ENCODE data around the gene BIN2.
"Not testable (repeated sequence)": the region's sequence is repeated elsewhere in the genome, so short reads cannot be mapped to it uniquely, and the experiment has no call there.

The BIN2 gene

GRCh38 chr12:51307655-51308593, 16.1 kb downstream of the BIN2 start:
- no peak for DNase-seq

DNA sequence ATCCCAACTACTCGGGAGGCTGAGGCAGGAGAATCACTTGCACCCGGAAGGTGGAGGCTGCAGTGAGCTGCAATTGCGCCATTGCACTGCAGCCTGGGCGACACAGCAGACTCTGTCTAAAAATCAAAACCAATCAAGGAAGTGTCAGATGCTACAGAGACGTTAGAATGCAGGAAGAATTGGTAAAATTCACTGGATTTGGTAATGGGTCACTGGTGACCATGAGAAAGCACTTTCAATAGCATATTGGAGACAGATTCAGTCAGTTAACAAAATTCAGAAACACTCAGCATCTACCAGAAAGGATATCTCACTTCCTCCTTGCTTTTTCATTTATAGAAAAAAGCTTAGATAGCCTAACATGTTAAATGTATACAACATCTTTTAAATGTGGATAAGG, 17.5 kb downstream of the BIN2 start:
- DNase-seq: no peak

GRCh38 chr12:51300768-51301167, 23.2 kb downstream of the BIN2 start:
- not testable (repeated sequence) for DNase-seq

GRCh38 chr12:51295651-51296050, 28.3 kb downstream of the BIN2 start:
- DNase-seq: no peak

GRCh38 chr12:51294097-51294496, 29.9 kb downstream of the BIN2 start:
- DNase-seq: not testable (repeated sequence)

DNA sequence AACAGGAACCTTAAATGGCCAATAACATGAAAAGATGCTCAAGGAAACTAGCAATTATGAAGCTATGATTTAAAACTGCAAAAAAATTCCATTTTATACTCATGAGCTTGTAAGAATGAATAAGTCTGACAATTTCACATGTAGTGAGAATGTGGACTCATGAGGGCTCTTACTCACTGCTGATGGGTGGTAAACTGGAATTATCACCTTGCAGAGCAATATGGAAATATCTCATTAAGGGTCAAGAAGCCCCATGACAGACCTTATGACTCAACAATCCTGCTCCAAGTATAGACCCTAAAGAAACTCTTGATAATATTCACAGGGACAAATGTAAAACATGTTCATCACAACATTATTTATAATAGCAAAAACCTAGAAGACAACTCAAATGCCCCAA, 30.3 kb downstream of the BIN2 start:
- DNase-seq: no peak

GRCh38 chr12:51291603-51292513, 32.1 kb downstream of the BIN2 start:
- DNase-seq: not testable (repeated sequence)

- no peak for DNase-seq
Measured at GRCh38 chr12:51285843-51286242, 38.1 kb downstream of the BIN2 start.

DNA sequence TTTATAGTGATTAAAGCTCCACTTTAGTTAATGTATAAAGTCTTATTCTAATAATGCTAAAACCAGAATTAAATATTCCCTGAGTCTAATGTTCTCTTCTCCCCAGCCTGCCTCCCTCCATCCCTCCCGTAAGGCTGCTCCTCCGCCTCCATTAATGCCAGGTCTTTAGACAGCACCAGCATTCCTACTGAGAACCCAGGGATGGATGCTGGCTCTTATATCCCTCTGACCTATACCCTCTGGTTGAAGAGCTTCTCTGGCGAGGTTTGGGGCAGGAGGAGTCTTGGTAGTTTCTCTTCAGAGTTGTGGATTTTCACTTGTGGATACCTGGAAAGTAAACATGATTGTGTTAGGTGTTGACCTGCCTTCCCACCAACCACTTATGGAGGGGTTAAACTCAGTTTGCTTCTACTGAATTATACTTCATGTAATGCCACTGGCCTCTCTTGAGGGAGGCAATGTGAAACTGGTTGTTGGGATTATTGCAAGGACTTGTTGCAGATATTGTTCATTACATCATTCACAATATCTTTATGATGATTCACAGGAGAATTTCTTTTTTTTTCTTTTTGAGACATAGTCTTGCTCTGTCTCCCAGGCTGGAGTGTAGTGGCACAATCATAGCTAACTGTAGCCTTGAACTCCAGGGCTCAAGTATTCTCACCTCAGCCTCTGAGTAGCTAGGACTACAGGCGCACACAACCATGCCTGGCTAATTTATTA, 42.6 kb downstream of the BIN2 start:
- no peak for DNase-seq

DNA sequence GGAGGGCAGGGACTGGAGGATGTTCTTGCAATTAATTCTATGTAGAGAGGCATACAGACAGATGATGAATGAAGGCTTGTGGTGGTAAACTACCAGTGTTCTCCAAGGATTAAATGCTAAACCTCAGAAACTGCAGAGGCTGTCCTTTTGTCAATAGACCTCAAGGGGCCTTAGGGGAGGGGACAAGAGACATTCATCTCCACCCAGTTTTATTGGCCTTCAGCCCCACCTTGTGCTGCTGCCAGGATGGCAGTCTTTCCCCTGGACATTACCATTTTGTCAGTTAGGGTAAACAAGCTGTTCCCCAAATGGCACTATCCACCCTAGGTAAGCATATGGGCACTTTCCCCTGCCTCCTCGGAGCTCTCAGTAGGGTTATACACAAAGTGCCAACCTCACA, 48.9 kb downstream of the BIN2 start:
- DNase-seq: no peak

- DNase-seq: not testable (repeated sequence)
Measured at GRCh38 chr12:51272810-51273209, 51.2 kb downstream of the BIN2 start.

DNA sequence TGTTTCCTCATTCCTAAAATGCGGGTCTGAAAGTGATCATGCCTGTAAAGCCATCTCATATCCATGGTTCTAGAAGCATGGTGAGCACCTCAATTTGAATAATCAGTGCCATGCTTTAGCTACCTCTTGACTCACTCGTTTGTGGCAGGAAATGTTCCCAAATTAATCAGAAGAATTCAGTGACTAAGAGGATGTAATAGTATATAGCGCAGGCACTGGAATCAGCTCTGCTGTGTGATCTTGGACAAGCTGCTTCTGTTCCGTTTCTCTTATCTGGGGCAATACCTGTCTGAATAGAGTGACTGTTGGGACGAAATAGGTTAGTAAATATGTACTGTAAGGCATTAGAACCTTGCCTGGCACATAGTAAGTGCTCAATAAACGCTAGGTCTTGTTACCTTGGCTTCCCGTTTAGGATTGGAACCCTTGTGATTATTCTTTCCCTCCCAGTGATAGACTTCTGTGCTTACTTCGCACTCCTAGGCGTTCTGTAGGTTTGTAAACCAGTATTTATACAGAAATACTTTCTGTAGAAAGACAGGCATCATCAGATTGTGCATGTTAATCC, 52.9 kb downstream of the BIN2 start:
- DNase-seq: no peak

DNA sequence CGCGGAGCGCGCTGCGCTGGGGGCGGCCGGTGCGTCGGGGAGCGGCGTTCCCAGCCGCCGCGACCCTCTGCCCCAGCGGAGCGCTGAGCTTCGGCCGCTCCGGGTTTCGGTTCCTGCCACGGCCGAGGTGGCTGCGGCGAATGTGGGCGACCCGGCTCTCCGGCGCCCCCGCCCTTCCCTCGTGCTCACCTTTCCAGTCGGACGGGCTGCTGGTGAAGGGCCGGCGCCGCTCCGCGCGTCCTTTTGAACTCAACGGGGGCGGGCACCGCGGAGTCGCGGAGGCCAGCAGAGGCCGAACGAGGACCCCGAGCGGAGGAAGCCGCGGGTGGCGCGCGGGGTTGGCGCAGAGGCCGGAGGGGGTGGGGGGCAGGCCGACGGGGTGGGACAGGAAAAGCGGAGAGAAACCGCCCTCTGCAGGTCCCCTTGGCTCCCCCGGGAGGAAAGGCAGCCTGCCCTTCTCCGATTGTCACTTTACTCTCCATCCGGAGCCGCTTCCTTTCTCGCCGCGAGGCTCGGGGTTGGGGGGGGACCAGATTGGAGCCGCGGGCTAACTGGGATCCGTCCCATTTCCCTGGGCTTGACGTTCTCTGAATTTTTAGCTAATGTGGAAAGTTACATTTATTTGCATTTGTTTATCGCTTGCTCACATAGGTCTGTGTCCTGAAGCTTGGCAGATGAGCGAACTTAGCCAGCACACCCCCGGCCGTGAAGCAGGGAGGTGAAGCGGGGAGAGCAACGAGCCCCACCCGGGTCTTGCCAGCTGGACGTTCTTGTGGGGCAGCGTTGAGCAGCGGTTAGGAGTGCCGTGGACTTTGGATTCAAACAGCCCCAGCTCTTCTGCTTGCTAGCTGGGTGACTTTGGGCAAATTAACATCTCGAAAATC, 53.7 kb downstream of the BIN2 start, which contains the start of gene SMAGP:
Gene SMAGP (minus strand): TSS at position 349 of the 884 bp plus-strand sequence. CDS start 1,137 bp downstream, outside the sequence.
- DNase-seq: peak; percentile 55

DNA sequence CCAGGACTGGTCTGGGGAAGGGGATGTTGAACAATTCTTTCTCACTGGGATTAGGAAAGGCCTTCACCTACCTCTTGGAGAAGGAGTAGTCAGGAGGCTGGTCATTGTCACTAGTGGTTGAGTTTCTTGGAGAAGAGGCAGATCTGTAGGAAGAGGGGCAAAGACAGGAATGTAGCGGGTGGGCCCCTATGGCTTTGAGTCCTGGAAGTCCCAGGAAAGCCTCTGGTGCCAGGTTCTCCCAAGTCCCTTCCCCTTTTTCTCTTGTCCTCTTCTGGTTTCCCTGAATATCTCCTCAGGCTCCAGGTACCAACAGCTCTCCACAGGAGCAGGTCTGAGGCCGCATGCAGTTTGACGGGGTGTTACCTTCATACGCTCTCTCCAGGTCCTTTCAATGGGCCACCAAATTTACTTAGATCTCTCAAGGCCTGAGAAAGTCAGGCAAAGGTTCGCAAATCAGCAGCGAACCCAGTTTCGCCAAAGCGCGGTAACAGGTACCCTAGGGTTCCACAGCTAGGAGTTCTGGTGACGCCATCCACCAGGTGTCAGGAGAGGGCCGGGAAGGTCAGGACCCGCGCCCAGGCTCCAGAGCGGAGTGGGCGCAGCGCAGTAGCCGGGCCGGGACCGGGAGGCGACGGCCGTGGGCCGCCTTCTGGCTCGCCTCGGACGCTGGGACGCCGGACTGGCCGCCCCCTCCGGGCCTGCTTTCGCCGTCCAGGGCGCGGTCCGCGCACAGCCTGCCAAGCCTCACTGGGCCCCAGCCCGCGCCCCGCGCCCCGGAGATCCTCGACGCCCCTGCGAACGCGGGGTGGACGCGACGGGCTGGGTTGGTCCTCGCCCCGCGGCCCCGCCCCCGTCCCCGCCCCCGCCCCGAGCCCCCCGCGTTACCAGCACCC, 54.6 kb downstream of the BIN2 start:
- DNase-seq: no peak

DNA sequence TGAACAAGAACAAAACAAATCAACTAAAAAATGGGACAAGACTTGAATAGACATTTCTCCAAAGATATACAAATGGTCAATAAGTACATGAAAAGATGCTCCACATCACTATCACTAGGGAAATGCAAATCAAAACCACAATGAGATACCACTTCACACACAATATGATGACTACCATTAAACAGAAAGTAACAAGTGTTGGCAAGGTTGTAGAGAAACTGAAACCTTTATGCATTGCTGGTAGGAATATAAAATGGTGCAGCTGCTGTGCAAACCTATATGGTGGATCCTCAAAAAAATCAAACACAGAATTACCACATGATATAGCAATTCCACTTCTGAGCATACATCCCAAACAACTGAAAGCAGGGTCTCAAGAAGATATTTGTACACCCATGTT, 59.0 kb downstream of the BIN2 start:
- no peak for DNase-seq

GRCh38 chr12:51264297-51264696, 59.7 kb downstream of the BIN2 start:
- DNase-seq: no peak

DNA sequence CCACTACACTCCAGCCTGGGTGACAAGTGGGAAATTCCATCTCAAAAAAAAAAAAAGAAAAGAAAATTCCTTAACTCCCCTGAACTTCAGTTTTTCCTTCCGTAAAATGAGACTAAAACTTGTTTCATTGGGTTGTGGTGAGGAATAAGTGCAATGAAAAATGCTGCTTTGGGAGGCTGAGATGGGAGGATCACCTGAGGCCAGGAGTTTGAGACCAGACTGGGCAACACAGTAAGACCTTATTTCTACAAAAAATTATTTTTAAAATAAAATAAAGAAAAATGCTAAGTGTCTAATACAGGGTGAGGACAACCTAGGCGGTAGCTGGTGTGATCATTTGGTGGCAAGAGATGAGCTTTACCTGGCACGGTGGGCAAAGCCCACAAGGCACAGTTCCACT, 60.6 kb downstream of the BIN2 start:
- no peak for DNase-seq

- no peak for DNase-seq
Measured at GRCh38 chr12:51262758-51263177, 61.2 kb downstream of the BIN2 start.

- DNase-seq: not testable (repeated sequence)
Measured at GRCh38 chr12:51259600-51259999, 64.4 kb downstream of the BIN2 start.

GRCh38 chr12:51254536-51254935, 69.4 kb downstream of the BIN2 start:
- DNase-seq: no peak

All from NCI-H2171 (cell line).